Stimulated activated CD4-positive, alpha-beta T cell treated with anti-CD3 and anti-CD28 coated beads, TNF-alpha, amount 100 ng/mL, for 4 hours (primary cell): ENCODE results near the gene EFNA5.

Experiments used
- DNase-seq, 3 experiments: peaks; one replicate each; pipeline ENCODE4 v3.0.0-alpha.2; 2020; ENCODE audit warnings: low read depth in 3 of 3

Gene EFNA5

GRCh38 chr5:107428303-107428813, 242.4 kb downstream of the EFNA5 start:
- DNase-seq: no peak

DNA sequence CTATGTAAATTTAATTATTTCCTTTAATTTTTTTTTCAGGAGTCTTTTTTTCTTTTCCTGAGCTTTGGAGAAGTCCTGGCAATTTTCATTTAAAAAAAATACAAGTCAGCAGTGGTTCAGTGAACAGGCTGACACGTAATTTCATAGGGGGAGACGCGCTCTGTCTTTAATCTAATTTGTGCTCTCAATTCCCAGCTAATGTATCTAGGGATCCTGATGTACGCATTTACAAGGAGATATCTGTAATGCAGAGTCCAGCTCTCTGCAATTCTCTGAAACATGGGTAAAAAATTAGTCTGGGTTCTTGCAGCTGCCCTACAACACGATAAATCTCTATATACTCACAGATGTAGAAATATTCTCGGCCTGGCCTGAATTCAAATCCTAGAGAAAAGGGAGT, 243.9 kb downstream of the EFNA5 start:
- DNase-seq: no peak

DNA sequence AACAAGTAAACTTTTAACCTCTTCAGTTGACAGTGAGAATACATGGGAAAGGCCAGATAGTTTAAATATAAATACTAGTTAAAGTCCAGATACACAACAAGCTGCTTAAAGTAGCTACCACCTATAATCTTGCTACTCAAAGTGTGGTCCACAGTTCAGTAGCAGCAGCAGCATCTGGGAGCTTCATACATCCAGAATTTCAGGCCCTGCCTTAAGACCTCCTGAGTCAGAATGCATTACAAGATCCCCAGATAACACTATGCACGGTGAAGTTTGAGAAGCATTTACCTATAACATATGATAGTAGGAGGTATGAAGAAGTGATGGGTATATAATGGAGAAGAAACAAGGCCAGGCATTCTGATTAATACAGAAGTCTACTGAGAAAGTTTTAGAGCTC, 244.5 kb downstream of the EFNA5 start:
- no peak for DNase-seq

GRCh38 chr5:107425541-107426031, 245.2 kb downstream of the EFNA5 start:
- no peak for DNase-seq

- DNase-seq: no peak
Measured at GRCh38 chr5:107424491-107424890, 246.2 kb downstream of the EFNA5 start.

DNA sequence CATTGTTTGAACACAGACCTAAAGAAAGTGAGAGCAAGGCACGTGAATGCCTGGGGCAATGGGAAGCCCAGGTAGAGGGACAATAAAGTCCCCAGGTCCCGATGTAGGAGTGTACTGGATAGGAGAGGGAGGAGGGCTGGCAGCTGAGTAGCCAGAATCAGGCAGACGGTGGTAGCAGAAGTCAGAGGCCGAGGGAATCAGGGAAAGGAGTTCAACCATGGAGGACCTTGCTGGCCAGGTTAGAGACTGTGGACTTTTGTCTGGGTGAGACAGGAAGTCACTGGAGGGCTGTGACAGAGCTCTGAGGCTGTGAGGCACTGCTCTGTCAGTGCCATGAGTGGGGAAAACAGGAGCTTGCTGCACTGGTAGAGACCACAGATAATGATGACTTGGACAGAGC, 248.2 kb downstream of the EFNA5 start:
- no peak for DNase-seq

- no peak for DNase-seq
Measured at GRCh38 chr5:107419498-107419897, 251.2 kb downstream of the EFNA5 start.

- DNase-seq: no peak
Measured at GRCh38 chr5:107418902-107419301, 251.8 kb downstream of the EFNA5 start.

DNA sequence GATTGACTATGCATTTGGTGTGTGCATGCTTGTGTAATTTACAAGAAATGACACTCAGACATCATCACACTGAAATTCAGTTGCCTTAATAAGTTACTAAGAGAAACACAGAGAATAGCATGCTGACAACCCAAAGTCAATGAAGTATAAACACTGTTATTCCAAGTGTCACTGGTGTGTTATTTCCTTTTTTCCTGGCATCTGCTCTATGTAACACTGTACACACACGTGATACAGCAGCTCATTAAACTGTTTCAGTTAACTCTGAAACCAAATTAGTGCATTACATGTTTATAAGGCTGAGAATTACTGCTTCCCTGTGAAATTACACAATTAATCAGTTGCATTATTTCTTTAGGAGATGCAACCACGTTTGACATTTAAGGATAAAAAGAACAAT, 252.7 kb downstream of the EFNA5 start:
- DNase-seq: no peak

DNA sequence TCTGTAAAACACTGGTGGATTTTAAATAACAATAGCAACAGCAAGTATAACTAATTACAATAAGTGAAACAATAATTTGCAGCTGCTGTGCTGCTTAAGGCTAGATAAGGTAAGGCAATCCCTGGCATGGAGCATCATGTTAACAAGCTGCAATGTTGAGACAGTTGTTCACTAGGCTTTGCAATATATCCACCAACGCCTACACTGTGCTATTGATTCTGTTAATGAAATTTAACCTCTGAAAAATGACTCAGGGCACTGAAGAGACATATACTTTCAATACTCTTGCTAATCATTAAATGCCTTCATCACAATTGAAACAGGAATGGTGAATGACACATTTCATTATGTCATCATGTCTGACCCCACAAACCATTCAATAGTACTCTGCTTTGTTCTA, 255.0 kb downstream of the EFNA5 start:
- DNase-seq: no peak

- no peak for DNase-seq
Measured at GRCh38 chr5:107414802-107415201, 255.9 kb downstream of the EFNA5 start.

GRCh38 chr5:107413754-107414153, 257.0 kb downstream of the EFNA5 start:
- no peak for DNase-seq

GRCh38 chr5:107408564-107408963, 262.2 kb downstream of the EFNA5 start:
- DNase-seq: no peak

GRCh38 chr5:107407713-107408298, 262.9 kb downstream of the EFNA5 start:
- DNase-seq: no peak

GRCh38 chr5:107404595-107405374, 266.0 kb downstream of the EFNA5 start:
- no peak for DNase-seq

DNA sequence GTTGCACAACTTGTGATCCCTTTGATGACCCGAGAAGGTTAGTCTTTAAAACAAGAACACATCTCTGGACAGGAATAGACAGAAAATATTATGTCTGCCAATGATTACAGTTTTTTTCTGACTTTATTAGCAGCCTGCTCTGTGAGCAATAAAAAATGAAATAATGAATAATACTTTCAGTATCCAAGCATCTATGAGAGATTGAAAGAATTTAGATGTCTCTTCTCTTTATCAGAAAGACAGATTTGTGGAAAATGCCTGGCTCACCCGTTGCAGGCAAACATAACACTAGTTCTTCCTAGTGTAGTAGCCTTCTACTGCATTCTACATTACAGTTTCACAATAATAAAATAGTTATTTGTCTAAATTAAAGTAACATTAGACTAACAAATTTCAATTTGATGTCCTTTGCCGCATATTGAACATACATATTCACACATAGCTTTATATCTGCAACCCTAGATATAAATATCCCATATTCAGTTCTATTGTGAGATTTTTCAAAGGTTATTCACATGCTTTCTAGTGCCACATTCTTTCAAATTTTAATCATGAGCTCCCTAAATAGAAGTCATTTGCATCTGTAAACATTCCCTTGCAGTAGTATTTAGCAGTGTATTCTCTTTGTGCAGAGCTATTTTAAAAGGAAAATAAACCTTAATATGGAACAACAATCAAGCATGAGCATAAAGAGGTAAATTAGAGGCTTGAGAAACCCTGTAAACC, 267.3 kb downstream of the EFNA5 start:
- no peak for DNase-seq

DNA sequence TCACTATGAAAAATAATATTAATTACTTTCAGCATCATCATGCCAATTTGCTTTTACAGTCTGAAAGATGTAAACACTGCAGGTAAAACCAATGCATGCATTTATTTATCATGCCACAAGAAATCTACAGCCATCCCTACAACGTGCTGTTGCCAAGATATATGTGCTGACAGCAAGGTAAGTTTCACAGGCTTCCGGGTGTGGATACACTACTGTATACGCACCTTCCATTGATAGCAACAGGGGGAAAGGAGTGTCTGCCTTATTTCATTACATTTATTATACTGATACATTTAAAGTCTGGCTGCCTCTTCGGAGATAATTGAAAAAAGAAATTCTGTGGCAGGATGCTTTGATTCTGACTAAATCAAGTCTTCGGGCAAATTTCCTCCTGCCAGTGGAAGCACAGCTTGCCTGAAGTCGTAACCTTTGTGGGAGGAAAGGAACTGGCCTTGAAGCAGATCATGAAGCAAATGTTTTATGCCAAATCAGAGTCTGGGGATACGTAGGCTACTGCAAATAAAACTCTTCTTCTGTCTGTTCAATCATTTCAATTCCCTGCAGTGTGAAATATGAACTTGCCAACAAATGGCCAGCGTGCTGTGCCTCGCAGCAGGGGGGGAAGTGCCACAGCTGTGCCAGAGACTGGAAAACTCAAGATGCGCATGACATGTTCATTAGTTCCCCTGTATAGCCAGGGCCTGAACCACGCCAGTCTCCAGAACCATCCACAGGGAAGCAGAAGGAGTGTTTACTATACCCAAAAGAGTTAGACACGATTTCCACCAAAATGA, 268.1 kb downstream of the EFNA5 start:
- DNase-seq: no peak

- DNase-seq: no peak
Measured at GRCh38 chr5:107401470-107402122, 269.1 kb downstream of the EFNA5 start.

- no peak for DNase-seq
Measured at GRCh38 chr5:107400328-107400727, 270.4 kb downstream of the EFNA5 start.

GRCh38 chr5:107398703-107399102, 272.0 kb downstream of the EFNA5 start:
- DNase-seq: no peak

- DNase-seq: no peak
Measured at GRCh38 chr5:107396351-107396690, 274.4 kb downstream of the EFNA5 start.
